GM19099 (cell line): Measurements from ENCODE around the gene CACNA1D.

Experiments used
- POLR2A ChIP-seq: IDR thresholded peaks from 3 replicates; pipeline ENCODE4 v1.6.1; 2011; ENCODE audit warnings: low read depth; ENCODE audit not compliant: insufficient read length; ENCODE audit errors: extremely low read depth

CACNA1D gene

DNA sequence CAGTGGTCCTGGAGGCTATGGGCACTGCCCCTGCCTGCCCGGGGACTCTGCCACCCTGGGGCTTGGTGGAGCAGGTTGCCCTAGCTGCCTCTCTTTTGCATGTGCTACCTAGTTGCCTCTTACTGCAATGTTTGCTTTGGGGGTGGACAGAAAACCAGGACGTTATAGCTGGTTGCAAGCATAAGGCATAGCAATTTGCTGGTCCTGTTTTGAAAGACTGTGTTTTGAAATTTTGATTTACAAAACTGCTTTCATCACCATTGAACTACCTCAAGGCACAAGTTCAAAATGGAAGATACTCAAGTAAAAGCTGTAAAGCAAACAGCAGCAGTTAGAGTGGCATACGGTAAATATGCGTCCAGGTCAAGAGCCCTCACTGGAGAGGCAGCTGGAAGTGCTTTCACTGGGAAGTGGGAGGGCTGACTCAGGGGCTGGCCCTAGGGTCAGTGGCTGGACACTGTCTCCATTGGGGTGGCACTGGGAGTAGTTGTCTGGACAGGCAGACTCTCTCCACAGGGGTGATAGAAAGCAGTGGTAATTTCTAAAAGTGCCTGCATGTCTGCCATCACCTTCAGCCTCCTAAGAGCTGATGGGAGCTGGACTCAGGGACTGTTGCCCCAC is 213.7 kb downstream of the CACNA1D start:
- no peak for TF ChIP-seq POLR2A

DNA sequence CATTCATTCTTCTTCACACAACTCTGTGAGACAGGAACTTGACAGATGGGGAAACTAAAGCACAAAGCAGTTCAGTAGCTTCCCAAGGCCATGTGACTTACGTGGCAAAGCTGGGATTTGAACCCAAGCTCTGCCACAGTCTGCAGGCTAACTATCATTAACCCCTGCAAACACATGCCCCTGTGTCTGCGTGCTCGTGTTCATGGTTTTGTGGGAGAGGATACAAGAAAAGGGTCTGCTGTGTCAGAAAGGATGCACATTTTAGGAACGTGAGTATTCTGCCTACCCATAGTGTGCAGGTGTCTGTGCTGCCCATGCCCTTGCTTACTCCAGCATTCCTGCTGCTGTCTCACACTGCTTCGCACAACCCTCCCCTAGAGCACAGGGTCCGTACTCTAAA is 214.8 kb downstream of the CACNA1D start:
- TF ChIP-seq POLR2A = no peak

DNA sequence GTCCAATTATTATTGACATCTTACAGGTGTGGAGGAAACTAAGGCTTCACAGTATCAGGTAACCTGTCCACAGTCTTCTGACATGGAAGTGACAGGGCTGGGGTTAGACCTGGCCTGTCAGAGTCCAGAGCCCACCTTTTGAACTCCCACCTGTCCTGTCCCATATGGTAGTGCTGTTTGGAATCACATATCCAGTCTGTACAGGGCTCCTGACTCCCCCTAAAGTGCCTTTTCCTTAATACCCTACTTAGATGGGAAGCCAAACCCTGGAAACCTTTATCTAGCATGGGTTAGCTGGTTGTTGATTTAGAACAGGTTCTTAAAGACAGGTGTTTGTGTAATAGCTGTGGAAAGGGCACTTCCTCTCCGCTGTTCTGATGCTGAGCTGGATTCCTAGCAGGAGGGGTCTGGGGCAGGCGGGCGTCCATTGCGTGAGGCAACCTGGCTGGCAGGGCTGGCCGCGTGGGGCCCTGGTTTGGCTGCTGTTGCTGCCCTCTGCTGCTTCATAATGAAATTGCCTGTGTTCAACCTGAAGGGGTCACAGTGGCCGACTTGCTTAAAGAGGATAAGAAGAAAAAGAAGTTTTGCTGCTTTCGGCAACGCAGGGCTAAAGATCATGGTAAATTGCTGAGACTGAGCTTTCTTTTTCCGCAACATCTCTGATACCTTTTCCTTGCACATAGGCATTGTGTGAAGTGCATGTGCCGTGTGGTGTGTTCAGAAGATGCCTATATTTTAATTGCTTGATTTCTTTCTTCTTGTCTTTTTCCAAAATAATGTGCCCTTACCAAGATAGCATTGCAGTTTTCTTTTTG is 215.7 kb downstream of the CACNA1D start:
- no peak for TF ChIP-seq POLR2A

DNA sequence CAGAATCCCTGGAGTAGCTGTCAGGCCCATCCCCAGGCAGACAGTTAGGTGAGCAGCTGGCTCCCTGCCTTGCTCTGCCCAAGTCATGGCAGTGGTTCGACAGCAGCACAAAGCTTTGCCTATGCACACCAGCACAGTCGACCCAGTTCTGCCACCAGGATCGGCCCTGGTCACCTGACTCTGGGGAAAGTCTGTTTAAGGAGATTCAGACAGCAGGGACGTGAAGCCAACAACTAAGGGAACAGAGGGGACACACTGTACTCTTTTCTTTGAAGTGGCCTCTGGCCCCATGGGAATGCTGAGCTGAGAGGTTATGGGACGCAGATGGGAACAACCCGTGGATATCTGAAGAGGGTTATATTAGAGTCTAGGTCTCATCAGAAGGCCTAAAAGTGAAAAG is 217.0 kb downstream of the CACNA1D start:
- TF ChIP-seq POLR2A = no peak

DNA sequence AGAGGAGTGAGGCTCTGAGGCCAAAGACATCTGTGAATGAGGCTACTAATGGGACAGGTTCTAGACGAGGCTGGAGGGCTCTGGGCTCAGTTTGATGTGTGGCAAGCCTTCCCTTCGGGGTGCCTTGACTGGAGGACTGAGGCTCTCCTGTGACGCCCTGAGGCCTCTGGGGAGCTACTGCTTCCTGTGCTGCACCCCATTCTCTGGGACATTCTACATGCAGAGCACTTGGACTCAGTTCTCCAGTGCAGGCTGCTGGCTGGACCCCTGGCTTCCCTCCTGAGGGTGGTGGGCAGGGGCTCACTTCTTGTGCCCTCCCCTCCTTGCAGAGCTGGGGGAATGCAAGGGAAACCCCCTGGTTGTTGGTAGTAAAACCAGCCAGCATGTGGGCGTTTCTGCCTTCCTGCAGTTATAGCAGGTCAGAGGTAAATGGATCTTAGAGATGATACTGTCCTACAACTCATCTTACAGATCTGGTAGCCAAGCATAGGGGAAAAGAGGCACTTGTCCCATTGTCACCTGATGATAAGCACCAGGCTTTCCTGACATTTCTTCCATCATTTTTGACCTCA is 218.5 kb downstream of the CACNA1D start:
- TF ChIP-seq POLR2A = no peak

DNA sequence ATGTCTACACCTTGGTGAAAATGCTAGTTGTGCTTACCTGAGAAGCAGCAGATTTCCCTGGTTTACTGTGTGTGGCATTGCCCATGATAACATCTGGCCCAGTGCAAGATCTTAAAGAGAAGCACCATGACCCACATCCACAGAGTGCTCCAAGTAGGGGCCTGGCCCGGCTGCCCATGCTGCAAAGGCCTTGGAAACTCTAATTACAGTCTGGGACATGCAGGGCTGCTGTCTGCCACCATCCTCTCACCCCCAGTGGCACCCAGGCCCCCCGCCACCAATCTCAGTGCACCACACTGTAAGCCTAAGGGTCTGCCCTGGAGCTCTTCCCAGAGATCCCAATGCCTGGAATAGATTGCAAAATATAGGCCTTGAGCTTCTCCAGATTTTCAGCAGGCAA is 219.2 kb downstream of the CACNA1D start:
- no peak for TF ChIP-seq POLR2A

DNA sequence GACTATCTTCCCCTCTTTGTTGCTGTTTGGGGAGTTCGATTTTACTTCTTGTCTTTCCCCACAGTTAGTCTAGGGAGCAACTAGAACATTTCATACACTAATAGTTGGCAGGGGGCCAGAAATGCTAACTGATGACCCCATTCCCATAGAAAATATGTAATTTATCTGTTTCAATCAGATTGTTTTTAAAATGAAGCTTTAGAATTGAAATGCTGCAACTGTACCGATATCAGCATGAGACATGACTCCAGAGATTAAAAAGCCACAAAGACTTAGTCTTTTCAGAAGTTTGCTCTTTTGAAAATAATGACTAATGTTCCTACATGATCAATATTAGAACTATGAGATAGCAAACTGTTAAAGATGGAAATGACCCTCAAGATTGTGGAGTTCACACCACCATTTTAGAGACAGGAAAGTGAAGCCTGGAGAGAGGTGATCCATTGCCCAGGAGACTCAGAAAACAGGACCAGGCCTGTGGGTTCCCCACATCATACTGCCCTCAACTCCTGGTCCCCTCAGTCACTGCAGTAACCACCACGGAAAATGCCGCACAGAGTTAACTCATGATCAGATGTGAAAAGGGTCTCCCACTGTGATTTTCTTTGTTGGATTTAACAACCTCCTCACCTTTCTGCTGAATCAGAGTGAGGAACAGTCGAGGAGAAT is 221.5 kb downstream of the CACNA1D start:
- TF ChIP-seq POLR2A = no peak

DNA sequence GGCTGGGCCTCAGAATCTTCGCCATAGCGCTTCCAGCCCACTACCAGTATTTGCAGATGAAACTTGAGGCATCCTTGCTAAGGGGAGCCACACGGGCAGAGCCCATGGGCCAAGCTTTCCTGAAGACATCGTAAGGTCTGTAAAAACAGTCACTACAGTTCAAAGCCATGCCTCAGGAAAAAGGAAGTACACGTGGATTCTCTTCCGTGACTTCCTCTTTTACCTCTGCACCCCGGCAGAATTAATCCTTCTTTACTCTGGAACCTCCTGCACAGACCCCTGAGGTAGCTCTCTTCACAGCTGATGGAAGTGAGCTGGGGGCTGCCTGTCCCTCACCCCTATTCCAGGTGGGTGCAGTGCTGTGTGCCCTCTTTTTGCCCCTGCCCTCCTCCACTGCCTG is 222.6 kb downstream of the CACNA1D start:
- no peak for TF ChIP-seq POLR2A

DNA sequence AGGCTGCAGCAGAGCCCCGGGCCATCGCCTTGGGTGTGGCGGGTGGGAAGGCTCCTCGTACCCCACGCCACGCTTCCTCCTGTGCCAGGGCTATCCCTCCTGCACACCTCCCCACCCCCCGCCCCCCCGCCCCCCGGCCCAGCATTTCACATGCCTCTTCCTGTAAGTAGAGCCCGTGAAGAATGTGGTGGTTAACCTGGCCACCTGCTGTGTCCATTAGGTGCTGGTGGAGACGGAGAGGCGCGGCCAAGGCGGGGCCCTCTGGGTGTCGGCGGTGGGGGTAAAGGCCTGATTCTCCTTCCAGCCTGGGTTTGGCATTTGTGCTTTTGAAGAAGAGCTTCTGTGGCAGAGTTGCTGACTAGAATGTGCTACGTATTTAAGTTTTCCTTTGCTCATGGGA is 224.1 kb downstream of the CACNA1D start:
- TF ChIP-seq POLR2A = no peak

DNA sequence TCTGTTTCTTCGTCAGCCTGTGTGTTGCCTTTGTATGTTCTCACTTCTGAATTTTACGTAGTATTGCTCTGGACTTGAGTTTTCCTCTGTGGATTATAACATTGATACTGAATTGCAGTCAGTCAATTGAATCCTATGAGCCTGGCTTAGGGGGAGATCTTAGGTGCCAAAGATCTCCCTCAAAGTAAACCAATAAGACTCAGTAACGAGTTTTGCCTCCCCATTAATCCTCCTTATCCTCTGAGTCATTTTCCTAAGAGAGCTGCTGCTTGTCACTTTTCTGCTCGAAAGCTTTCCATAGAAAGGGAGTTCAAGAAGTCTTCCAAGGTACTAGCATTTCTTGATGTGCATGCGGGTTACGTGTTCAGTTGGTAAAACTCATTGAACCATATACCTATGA is 225.4 kb downstream of the CACNA1D start:
- no peak for TF ChIP-seq POLR2A

DNA sequence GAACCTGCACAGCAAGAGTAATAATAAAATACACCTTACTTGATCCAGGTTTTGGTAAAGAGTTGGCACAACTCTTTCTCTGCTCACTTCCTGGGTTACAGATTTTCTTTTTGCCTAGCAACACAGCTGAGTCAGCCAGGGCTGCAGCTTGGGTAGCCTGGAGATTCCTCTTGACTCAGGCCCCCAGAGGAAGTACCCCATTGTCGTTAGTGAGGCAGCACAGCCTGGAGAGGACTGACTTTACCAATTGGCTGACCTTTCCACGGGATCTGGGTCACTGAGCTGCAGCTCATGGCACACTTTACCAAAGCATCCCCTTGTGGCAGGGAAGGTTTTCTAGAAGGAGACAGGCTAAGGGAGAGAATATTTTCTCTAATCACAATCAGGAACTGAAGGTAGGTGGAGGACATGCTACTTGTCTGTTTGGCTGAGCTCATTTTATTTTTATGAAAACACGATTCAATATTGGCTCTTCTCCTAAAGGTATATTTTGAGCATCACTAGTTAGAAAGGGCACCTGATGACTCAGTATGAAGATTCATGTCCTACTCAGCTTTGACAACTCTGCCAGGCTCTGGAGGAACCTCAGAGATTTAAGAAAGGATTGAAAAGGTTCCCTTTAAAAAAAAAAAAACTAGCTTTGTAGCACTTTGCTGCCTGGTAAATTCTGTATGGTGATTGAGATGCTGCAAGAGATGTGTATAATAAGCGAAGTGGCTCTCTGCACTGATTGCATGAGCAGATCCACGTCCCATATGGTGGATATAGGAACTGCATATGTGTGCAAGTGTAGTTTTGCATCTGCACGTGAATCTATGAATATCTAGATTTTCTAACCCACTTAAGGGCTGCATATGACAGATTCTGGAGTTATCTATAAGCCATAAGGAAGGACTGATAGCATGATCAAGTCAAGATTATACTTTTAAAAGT is 227.0 kb downstream of the CACNA1D start:
- TF ChIP-seq POLR2A = no peak

DNA sequence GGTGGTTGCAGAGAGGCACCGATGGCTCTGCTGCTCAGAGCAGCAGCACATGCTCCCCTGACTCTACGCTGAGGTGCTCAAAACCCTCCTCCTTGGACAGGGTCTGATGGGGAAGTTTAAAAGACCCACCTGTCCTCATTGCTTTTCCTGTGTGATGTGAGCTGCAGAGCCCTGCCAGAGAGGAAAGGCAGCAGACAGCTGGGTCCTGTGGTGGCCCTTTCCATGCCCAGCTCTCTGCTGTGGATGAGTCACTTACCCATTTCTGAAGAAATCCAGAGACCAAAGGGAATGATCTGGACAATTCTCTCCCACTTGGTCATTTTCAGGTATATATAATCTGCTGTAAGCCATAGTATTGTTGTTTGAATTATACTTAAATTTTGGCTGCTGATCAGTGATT is 230.2 kb downstream of the CACNA1D start:
- TF ChIP-seq POLR2A = no peak

DNA sequence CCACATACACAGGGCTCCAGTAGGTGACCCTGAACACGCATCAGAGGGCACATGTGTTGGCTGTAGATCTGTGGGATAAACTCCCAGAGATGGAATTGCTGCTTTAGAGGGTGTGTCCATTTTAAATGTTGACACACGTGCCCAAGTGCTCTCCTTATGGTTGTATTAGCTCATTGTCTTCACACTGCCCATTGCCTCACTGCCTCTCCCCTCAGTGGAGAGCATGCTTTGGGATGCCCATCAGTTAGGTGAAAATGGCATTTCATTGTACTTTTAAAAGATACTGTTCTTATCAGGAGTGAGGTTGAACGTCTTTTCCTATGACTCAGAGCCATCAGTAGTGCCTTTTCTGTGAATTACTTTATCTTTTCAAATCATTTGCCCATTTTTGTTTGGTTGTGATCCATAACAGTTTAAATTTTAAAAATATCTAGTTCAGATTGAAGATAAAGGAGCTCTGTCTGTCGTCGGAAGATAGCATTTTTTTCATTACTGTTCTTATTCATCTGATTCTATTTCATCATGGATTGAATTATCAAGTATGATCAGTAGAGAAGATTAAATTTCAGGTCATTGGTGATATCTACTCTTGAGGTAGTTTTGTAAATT is 231.1 kb downstream of the CACNA1D start:
- TF ChIP-seq POLR2A = no peak

DNA sequence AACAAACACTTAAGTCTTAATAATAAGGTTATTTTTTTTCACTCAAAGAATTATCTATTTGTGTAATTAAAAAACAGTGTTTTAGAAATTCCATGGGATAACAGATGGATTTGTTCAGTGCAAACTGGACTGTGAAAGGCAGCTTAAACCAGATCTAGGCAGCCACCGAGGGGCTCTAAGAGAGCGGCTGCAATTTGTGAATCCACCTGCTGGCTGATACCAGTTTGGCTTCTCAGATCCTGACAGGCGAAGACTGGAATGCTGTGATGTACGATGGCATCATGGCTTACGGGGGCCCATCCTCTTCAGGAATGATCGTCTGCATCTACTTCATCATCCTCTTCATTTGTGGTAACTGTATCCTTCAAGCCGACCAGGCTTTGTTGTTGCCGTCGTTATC is 232.2 kb downstream of the CACNA1D start:
- no peak for TF ChIP-seq POLR2A
